HepG2 (cell line): Measurements from ENCODE around the gene PREX1. TPM values are rescaled to one million over a fixed set of nuclear protein-coding genes. Genes with fewer than 3 reads are reported as not detected.

Experiments used
- AHDC1 ChIP-seq: sonication (generic); formaldehyde crosslinking; IDR thresholded peaks from 2 replicates; pipeline ENCODE4 v1.5.1; 2020; ENCODE audit warnings: mild to moderate bottlenecking, missing genetic modification reagents, borderline replicate concordance
- CEBPB ChIP-seq: IDR thresholded peaks from 2 replicates; pipeline ENCODE4 v1.6.1; 2011; ENCODE audit warnings: low read depth, low read length, improper control_type of control experiment, borderline replicate concordance
- GTF2F1 ChIP-seq: fragments of 150-350 bp; IDR thresholded peaks from 2 replicates; pipeline ENCODE4 v1.6.1; 2014; ENCODE audit warnings: low read length
- NFE2L2 ChIP-seq: fragments of 150-350 bp; IDR thresholded peaks from 2 replicates; pipeline ENCODE4 v1.6.1; 2014; ENCODE audit warnings: low read length
- NFIB ChIP-seq: sonication (generic); formaldehyde crosslinking; IDR thresholded peaks from 2 replicates; pipeline ENCODE4 v1.9.0; 2021; ENCODE audit warnings: missing genetic modification reagents, mild to moderate bottlenecking, borderline replicate concordance
- NONO ChIP-seq, 2 experiments: fragments of 450-650 bp in 1 of 2; sonication (generic) in 1 of 2; formaldehyde crosslinking in 1 of 2; IDR thresholded peaks in 1 of 2; conservative IDR thresholded peaks in 1 of 2; 2 replicates each; pipeline versions ENCODE4 v1.6.1 to v1.8.0; 2017 to 2022; ENCODE audit warnings: mild to moderate bottlenecking in 1 of 2, missing genetic modification reagents in 1 of 2, moderate library complexity in 1 of 2
- RBM22 ChIP-seq: fragments of 200-400 bp; formaldehyde crosslinking; optimal IDR thresholded peaks from 2 replicates; pipeline ENCODE3; 2017; ENCODE audit warnings: mild to moderate bottlenecking, low read length, moderate library complexity
- SKIL ChIP-seq: sonication (generic); formaldehyde crosslinking; IDR thresholded peaks from 2 replicates; pipeline ENCODE4 v1.8.0; 2022; ENCODE audit warnings: missing genetic modification reagents, mild to moderate bottlenecking, moderate library complexity, borderline replicate concordance
- SNAPC2 ChIP-seq: sonication (generic); formaldehyde crosslinking; IDR thresholded peaks from 2 replicates; pipeline ENCODE4 v1.8.1; 2022; ENCODE audit warnings: mild to moderate bottlenecking, missing genetic modification reagents
- SOX13 ChIP-seq, 3 experiments: fragments of 450-650 bp in 1 of 3; sonication (generic) in 1 of 3; formaldehyde crosslinking in 1 of 3; IDR thresholded peaks in 2 of 3; conservative IDR thresholded peaks in 1 of 3; 2 replicates each; pipeline versions ENCODE4 v1.5.0 to v1.6.1; 2016 to 2020; ENCODE audit warnings: antibody characterized with exemption in 1 of 3, mild to moderate bottlenecking in 1 of 3, missing compliant biosample characterization in 1 of 3, missing genetic modification reagents in 1 of 3, moderate library complexity in 1 of 3
- STAT5B ChIP-seq: sonication (generic); formaldehyde crosslinking; IDR thresholded peaks from 2 replicates; pipeline ENCODE4 v1.4.0; 2020; ENCODE audit warnings: missing genetic modification reagents
- WIZ ChIP-seq: sonication (generic); formaldehyde crosslinking; IDR thresholded peaks from 2 replicates; pipeline ENCODE4 v1.5.1; 2020; ENCODE audit warnings: mild to moderate bottlenecking, missing genetic modification reagents
- ZBTB21 ChIP-seq: sonication (generic); formaldehyde crosslinking; IDR thresholded peaks from 2 replicates; pipeline ENCODE4 v1.4.0; 2020; ENCODE audit warnings: missing genetic modification reagents
- ZKSCAN1 ChIP-seq: fragments of 150-350 bp; IDR thresholded peaks from 2 replicates; pipeline ENCODE4 v1.6.1; 2014; ENCODE audit warnings: low read length
- ZNF253 ChIP-seq: sonication (generic); formaldehyde crosslinking; IDR thresholded peaks from 2 replicates; pipeline ENCODE4 v1.8.0; 2022; ENCODE audit warnings: mild to moderate bottlenecking, missing genetic modification reagents, borderline replicate concordance
- ZNF256 ChIP-seq: sonication (generic); formaldehyde crosslinking; conservative IDR thresholded peaks from 2 replicates; pipeline ENCODE4 v1.4.0; 2020; ENCODE audit warnings: missing genetic modification reagents
- ZNF644 ChIP-seq: IDR thresholded peaks from 2 replicates; pipeline ENCODE4 v1.6.1; 2016; ENCODE audit warnings: low read depth
- polyA plus RNA-seq, 8 experiments: library from polyadenylated mRNA; depleted of rRNA in 3 of 8; stranded (reverse) in 7 of 8; unstranded in 1 of 8; fragments of >200 nt; fragmentation: Illumina TruSeq in 4 of 8; extraction: Trizol in 4 of 8; gene quantifications; 2 replicates each; pipeline versions ENCODE4 v1.2.1 to v1.2.3, GENCODE V29; 2011 to 2016; ENCODE audit warnings: low read depth in 4 of 8, missing spikeins in 1 of 8, mixed read lengths in 1 of 8; ENCODE audit not compliant: insufficient read depth in 1 of 8
- total RNA-seq, 5 experiments: library from RNA; depleted of rRNA; stranded (reverse); fragments of >200 nt; fragmentation: Illumina TruSeq; extraction: Trizol; gene quantifications; 2 replicates each; pipeline ENCODE4 v1.2.3, GENCODE V29; 2016; ENCODE audit warnings: low read depth in 1 of 5
- TF ChIP-seq, protein P1 (sequence below): sonication (generic); formaldehyde crosslinking; IDR thresholded peaks from 2 replicates; pipeline ENCODE4 v1.5.1; 2020; ENCODE audit warnings: mild to moderate bottlenecking, missing genetic modification reagents

Gene PREX1
- total and polyA plus RNA-seq, 2 of the 13 experiments (the other 11 are each of a cell fraction or from before 2014, with no cell fraction given), result 0.02 to 0.04 TPM

- no peak for TF ChIP-seq AHDC1 (CRISPR knock-in tag)
- TF ChIP-seq SOX13 (IDR thresholded peaks at IDR 0.05), result no peak
- peak in 1 of 2 experiments; percentile 51; a peak in 1 of 4 replicates for TF ChIP-seq SOX13 (CRISPR knock-in tag; conservative IDR thresholded peaks at IDR 0.05 in 1 of 2, IDR thresholded peaks at IDR 0.05 in 1 of 2)
- no peak for TF ChIP-seq NFIB (CRISPR knock-in tag)
- TF ChIP-seq SKIL (CRISPR knock-in tag), result peak; percentile 66
- TF ChIP-seq CEBPB, result peak; percentile 97
- TF ChIP-seq NFE2L2, result no peak
- no peak for TF ChIP-seq ZNF256 (CRISPR knock-in tag)
- no peak for TF ChIP-seq ZNF253 (CRISPR knock-in tag)
- TF ChIP-seq RBM22, result no peak
- no peak for TF ChIP-seq STAT5B
- peak; percentile 36; the same call in 1 of the 2 replicates for TF ChIP-seq ZKSCAN1
- TF ChIP-seq ZBTB21, result no peak
- no peak for TF ChIP-seq SNAPC2 (CRISPR knock-in tag)
- TF ChIP-seq WIZ, result peak; percentile 12; the same call in 1 of the 2 replicates
- no peak for TF ChIP-seq ZNF644 (CRISPR knock-in tag)
- TF ChIP-seq, protein P1, sequence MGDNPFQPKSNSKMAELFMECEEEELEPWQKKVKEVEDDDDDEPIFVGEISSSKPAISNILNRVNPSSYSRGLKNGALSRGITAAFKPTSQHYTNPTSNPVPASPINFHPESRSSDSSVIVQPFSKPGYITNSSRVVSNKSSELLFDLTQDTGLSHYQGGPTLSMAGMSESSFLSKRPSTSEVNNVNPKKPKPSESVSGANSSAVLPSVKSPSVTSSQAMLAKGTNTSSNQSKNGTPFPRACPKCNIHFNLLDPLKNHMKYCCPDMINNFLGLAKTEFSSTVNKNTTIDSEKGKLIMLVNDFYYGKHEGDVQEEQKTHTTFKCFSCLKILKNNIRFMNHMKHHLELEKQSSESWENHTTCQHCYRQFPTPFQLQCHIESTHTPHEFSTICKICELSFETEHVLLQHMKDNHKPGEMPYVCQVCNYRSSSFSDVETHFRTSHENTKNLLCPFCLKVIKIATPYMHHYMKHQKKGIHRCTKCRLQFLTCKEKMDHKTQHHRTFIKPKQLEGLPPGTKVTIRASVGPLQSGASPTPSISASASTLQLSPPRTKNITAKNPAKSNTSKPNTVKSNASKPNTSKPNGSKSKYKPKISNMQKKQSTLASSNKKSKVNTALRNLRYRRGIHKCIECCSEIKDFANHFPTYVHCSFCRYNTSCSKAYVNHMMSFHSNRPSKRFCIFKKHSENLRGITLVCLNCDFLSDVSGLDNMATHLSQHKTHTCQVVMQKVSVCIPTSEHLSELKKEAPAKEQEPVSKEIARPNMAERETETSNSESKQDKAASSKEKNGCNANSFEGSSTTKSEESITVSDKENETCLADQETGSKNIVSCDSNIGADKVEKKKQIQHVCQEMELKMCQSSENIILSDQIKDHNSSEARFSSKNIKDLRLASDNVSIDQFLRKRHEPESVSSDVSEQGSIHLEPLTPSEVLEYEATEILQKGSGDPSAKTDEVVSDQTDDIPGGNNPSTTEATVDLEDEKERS (CRISPR knock-in tag), result peak; percentile 43; the same call in 1 of the 2 replicates
- TF ChIP-seq NONO (IDR thresholded peaks at IDR 0.05), result no peak
- peak; percentile 80 for TF ChIP-seq NONO (CRISPR knock-in tag; conservative IDR thresholded peaks at IDR 0.05)
- TF ChIP-seq GTF2F1, result no peak
These were observed 230.1 kb downstream of the PREX1 start (continued) for GRCh38 chr20:48597521-48598302.
